Naive B cell (primary cell): Measurements from ENCODE around the gene APCDD1. TPM values are rescaled to one million over a fixed set of nuclear protein-coding genes. Genes with fewer than 3 reads are reported as not detected.
"Not testable (repeated sequence)": the region's sequence is repeated elsewhere in the genome, so short reads cannot be mapped to it uniquely, and the experiment has no call there.

Experiments used
- ATAC-seq, 2 donors: fragments of 150-1000 bp; cut with Tn5 transposase; 2 replicates each; pipeline ENCODE4 v1.10.0; 2021; ENCODE audit warnings: low read depth in 2 of 2, mild to moderate bottlenecking in 2 of 2, moderate library complexity in 2 of 2
- DNase-seq: peaks from one replicate; pipeline ENCODE4 v3.0.0; 2022
- H3K27ac Mint-ChIP-seq, 6 donors: one replicate each; pipeline ENCODE4 v1.8.0; 2020 to 2022; ENCODE audit warnings: mild to moderate bottlenecking in 6 of 6, mixed read lengths in 6 of 6, moderate library complexity in 5 of 6, inconsistent platforms in 2 of 6
- H3K27me3 Mint-ChIP-seq, 3 donors: one replicate each; pipeline ENCODE4 v1.8.0; 2021 to 2022; ENCODE audit warnings: mixed read lengths in 3 of 3, mild to moderate bottlenecking in 1 of 3
- H3K36me3 Mint-ChIP-seq, 2 donors: one replicate each; pipeline ENCODE4 v1.8.0; 2020 to 2022; ENCODE audit warnings: mixed read lengths in 2 of 2, inconsistent platforms in 1 of 2, mild to moderate bottlenecking in 1 of 2
- H3K4me1 Mint-ChIP-seq, 3 donors: one replicate each; pipeline ENCODE4 v1.8.0; 2020 to 2022; ENCODE audit warnings: mixed read lengths in 3 of 3, inconsistent platforms in 1 of 3, mild to moderate bottlenecking in 1 of 3, moderate library complexity in 1 of 3
- H3K4me3 Mint-ChIP-seq, 8 donors: one replicate each; pipeline ENCODE4 v1.8.0; 2020 to 2022; ENCODE audit warnings: mild to moderate bottlenecking in 8 of 8, mixed read lengths in 8 of 8, moderate library complexity in 8 of 8, inconsistent platforms in 2 of 8
- H3K9me3 Mint-ChIP-seq, 7 donors: one replicate each; pipeline ENCODE4 v1.8.0; 2020 to 2022; ENCODE audit warnings: mixed read lengths in 7 of 7, mild to moderate bottlenecking in 5 of 7, inconsistent platforms in 2 of 7, moderate library complexity in 1 of 7
- polyA plus RNA-seq, 6 donors: library from polyadenylated mRNA; unstranded; fragments of 300-500 nt; fragmentation: Illumina TruSeq; gene quantifications; one replicate each; pipeline ENCODE4 v1.2.3, GENCODE V29; 2021; ENCODE audit warnings: low read depth in 6 of 6

APCDD1 gene
- polyA plus RNA-seq, 6 donors from 2014 or later: 0.44 to 6.3 (median 2.2) TPM

DNA sequence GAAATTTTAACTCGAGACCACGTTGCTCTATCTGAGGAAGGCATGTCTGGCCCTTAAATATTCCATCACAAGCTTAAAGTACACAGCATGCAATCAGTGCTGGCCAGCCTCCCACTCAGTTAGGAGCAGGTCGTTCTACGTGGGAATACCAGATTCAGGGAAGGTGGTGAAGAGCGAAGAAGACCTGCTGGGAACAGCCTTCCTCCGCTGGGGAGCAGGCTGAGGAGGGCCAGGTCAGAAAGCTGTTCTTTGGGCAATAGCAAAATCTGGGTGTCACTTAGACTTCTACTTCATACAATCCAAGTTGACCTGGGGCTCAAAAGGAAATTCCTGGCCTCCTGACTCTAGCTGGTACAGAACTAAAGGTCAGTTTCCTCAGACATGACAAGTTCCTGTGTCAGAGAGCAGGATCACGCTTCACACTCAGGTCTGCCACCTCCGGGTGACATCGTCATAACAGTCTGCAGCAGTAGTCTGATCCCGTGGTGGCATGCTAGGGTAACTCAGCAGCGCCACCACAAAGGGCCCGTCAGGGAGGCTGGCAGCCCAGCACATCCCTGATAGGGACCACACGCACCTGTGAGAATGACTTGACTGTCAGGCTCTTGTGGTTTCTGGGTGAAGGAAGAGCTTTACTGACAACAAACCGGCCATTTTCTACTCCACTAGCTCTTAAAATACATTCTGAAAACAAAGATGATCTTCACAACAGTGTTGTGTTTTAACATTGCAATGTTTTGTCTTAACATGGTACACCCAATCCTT, 36.1 kb downstream of the APCDD1 start:
- H3K36me3 Mint-ChIP-seq: no peaks in the 10 kb centered on the region
- DNase-seq: peak; percentile 82
- peaks cover 11 to 34% (median 27%) of the 10 kb centered on the region in 3 donors for H3K4me1 Mint-ChIP-seq
- no peaks in the 10 kb centered on the region for H3K9me3 Mint-ChIP-seq
- peak overlapping the region; percentile 77 to 96 (median 93) for H3K27ac Mint-ChIP-seq
- no peaks in the 10 kb centered on the region for H3K27me3 Mint-ChIP-seq
- H3K4me3 Mint-ChIP-seq: peak overlapping the region in 1 of 8 donors; percentile 22
- ATAC-seq: peak; percentile 99 to 100

DNA sequence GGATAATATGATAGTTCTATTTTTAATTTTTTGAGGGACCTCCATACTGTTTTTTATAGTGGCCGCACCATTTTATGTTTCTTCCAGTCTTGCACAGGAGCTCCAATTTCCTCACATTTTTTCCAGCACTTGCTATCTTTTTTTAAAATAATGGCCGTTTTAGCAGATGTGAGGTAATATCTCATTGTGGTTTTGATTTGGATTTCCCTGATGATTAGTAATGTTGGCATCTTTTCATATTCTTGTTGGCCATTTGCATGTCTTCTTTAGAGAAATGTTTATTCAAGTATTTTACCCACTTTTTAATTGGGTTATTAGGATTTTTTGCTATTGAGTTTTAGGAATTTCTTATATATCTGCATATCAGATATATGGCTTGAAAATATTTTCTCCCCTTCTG, 41.5 kb downstream of the APCDD1 start:
- H3K27ac Mint-ChIP-seq: no peak overlapping the region
- H3K9me3 Mint-ChIP-seq: peaks cover 0 to 3% (median 2%) of the 10 kb centered on the region in 7 donors
- H3K36me3 Mint-ChIP-seq: no peaks in the 10 kb centered on the region
- H3K4me3 Mint-ChIP-seq: no peak overlapping the region
- H3K27me3 Mint-ChIP-seq: no peaks in the 10 kb centered on the region
- H3K4me1 Mint-ChIP-seq: peaks cover 2 to 8% (median 4%) of the 10 kb centered on the region in 3 donors
- DNase-seq: no peak
- no peak for ATAC-seq

DNA sequence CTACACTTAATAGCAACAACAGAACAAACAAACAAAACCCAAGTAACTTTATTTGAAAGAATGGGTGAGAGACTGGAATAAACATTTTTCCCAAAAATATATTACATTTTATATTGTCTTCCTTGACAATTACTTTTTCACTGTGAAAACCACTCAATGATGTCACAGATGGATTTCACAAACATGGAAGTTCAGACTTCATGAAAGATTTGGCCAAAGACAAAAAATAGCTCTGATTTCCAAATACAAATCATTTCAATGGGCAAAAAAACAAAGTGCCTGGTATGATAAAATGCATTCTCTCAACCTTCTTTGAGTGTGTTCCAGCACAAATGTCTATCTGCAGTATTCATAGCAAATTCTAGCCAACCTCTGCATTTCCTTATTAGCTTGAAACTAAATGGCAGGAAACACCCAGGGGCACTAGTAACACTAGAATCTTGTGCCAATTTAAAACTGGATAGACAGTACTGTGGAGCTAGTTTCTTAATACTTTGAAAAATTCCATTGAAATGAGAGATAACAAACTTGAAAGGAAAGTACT, 42.8 kb downstream of the APCDD1 start:
- H3K4me1 Mint-ChIP-seq: peaks cover 0 to 6% (median 0%) of the 10 kb centered on the region in 3 donors
- no peak overlapping the region for H3K4me3 Mint-ChIP-seq
- peaks cover 0 to 6% (median 2%) of the 10 kb centered on the region in 7 donors for H3K9me3 Mint-ChIP-seq
- no peak overlapping the region for H3K27ac Mint-ChIP-seq
- ATAC-seq: no peak
- H3K36me3 Mint-ChIP-seq: no peaks in the 10 kb centered on the region
- H3K27me3 Mint-ChIP-seq: no peaks in the 10 kb centered on the region
- DNase-seq: no peak

DNA sequence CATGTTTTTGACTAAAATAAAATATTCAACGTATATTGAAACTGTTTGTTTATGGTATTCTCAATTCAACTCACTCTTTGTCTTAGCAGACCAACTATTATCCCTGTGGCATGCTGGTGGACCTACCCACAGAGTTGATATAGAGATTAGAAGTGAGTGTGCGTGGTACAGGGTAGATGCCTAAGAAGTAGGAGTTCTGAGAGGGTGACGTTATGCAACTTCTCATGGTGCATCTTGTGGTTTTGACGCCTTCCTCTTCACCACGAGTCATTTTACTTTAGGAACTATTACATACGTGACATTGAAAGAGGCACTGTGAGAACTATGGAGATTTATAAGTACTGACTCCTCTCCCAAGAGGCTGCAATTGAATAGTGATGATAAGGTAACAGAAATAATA, 44.8 kb downstream of the APCDD1 start:
- Mint-ChIP-seq H3K9me3 (peaks cover 0 to 6% (median 2%) of the 10 kb centered on the region in 7 donors), H3K36me3 (no peaks in the 10 kb centered on the region), H3K4me3 (no peak overlapping the region), H3K27me3 (peaks cover 0 to 3% (median 0%) of the 10 kb centered on the region in 3 donors), H3K4me1 (peaks cover 0 to 6% (median 0%) of the 10 kb centered on the region in 3 donors), H3K27ac (no peak overlapping the region)
- no peak for ATAC-seq
- no peak for DNase-seq

DNA sequence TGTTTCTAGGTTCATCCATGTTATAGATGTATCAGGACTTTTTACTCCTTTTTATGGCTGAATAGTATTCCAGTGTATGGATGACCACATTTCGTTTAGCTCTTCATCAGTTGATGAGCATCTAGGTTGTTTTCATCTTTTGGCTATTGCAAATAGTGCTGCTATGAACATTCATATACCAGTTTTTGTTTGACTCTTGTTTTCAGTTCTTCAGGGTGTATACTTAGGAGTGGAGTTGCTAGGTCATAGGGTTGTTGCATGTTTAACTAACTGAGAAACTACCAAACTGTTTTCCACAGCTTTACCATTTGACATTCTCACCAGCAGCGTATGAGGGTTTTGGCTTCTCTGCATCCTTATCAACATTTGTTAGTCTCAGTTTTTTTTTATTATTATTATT, 45.6 kb downstream of the APCDD1 start:
- H3K4me1 Mint-ChIP-seq: peaks cover 0 to 6% (median 0%) of the 10 kb centered on the region in 3 donors
- H3K27me3 Mint-ChIP-seq: peaks cover 0 to 3% (median 0%) of the 10 kb centered on the region in 3 donors
- ATAC-seq (no peak), DNase-seq (no peak)
- peaks cover 0 to 8% (median 6%) of the 10 kb centered on the region in 7 donors for H3K9me3 Mint-ChIP-seq
- peaks cover 0 to 4% of the 10 kb centered on the region in 2 donors for H3K36me3 Mint-ChIP-seq
- H3K4me3 Mint-ChIP-seq: no peak overlapping the region
- H3K27ac Mint-ChIP-seq: no peak overlapping the region

DNA sequence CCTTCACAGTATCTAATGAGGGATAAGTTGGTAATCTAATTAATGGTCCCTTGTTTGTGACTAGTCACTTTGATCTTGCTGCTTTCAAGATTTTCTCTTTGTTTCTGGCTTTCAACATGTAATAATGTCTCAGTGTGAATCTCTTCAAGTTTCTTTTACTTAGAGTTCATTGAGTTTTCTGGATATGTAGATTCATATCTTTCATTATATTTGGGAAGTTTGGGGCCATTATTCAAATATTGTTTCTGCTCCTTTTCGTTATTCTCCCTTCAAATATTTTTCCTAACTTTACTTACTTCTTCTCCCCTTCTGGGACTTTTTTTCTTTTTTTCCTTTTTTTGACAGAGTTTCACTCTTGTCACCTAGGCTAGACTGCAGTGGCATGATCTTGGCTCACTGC, 50.3 kb downstream of the APCDD1 start:
- Mint-ChIP-seq H3K4me3 (no peak overlapping the region), H3K27ac (peak overlapping the region in 1 of 6 donors; percentile 71), H3K4me1 (no peaks in the 10 kb centered on the region)

DNA sequence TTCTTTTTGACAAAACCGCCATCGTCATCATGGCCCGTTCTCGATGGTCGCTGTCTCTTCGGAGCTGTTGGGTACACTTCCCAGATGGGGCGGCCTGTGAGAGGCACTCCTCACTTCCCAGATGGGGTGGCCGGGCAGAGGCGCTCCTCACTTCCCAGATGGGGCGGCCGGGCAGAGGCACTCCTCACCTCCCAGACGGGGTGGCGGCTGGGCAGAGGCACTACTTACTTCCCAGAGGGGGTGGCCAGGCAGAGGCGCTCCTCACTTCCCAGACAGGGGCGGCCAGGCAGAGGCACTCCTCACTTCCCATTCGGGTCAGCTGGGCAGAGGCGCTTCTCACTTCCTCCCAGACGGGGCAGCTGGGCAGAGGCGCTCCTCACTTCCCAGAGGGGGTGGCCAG, 51.5 kb downstream of the APCDD1 start:
- not testable (repeated sequence) for H3K4me3 Mint-ChIP-seq

More for the DNA sequence above, 50.3 kb downstream of the APCDD1 start:
- no peak for DNase-seq
- Mint-ChIP-seq H3K9me3 (peaks cover 8 to 31% (median 21%) of the 10 kb centered on the region in 7 donors), H3K27me3 (peaks cover 0 to 3% (median 0%) of the 10 kb centered on the region in 3 donors), H3K36me3 (peaks cover 12 to 15% of the 10 kb centered on the region in 2 donors)
- no peak for ATAC-seq

DNA sequence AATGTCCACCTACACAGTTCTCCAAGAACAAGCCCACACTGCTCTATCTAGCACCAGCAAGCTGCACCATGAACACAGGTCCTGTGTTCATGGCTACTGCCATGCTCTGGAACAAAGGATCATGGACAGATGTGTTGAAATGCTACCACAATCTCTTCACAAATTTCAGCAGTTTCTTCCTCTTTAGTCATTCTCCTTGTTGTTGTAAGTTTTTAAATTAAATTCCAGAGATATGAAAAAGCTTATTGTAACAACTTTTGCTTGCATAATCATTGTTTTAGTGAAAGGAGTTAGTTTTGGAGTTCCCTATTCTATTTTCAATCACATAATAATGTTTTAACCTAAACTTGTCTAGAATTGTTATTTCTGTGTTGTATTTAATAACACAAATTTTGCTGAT, 54.2 kb downstream of the APCDD1 start:
- no peak for DNase-seq
- no peak for ATAC-seq
- peaks cover 12 to 15% of the 10 kb centered on the region in 2 donors for H3K36me3 Mint-ChIP-seq
- no peak overlapping the region for H3K4me3 Mint-ChIP-seq
- peaks cover 8 to 29% (median 20%) of the 10 kb centered on the region in 7 donors for H3K9me3 Mint-ChIP-seq
- peaks cover 5 to 14% (median 7%) of the 10 kb centered on the region in 3 donors for H3K27me3 Mint-ChIP-seq
- H3K4me1 Mint-ChIP-seq: no peaks in the 10 kb centered on the region
- H3K27ac Mint-ChIP-seq: no peak overlapping the region

More for the DNA sequence above, 51.5 kb downstream of the APCDD1 start:
- H3K4me1 Mint-ChIP-seq, DNase-seq, H3K27ac Mint-ChIP-seq, H3K27me3 Mint-ChIP-seq, ATAC-seq: not testable (repeated sequence)
- H3K9me3 Mint-ChIP-seq: peaks cover 8 to 29% (median 21%) of the 10 kb centered on the region in 7 donors
- H3K36me3 Mint-ChIP-seq: peaks cover 12 to 15% of the 10 kb centered on the region in 2 donors

DNA sequence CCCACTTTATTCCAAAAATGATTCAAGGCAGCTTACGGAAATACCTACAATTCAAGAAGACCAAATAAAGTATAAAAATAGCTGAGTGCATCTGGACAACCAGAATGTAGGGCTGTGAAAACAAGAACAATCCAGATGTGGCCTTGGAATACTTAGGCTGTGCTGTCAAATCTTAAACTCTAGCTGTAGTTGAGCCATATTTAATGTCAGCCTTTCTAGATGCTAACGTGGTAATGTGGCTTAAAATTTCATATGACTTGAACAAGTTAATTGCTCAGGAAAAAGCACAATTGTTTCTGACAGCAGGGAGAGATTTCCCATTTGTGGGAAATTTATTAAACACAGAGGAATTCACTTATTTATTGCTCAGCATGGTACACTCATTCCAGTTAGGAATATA, 56.8 kb downstream of the APCDD1 start:
- no peak overlapping the region for H3K4me3 Mint-ChIP-seq
- H3K27ac Mint-ChIP-seq: no peak overlapping the region
- no peak for DNase-seq
- peaks cover 5 to 21% (median 12%) of the 10 kb centered on the region in 3 donors for H3K27me3 Mint-ChIP-seq
- H3K4me1 Mint-ChIP-seq: no peaks in the 10 kb centered on the region
- H3K36me3 Mint-ChIP-seq: peaks cover 8 to 15% of the 10 kb centered on the region in 2 donors
- peaks cover 5 to 21% (median 18%) of the 10 kb centered on the region in 7 donors for H3K9me3 Mint-ChIP-seq
- no peak for ATAC-seq

DNA sequence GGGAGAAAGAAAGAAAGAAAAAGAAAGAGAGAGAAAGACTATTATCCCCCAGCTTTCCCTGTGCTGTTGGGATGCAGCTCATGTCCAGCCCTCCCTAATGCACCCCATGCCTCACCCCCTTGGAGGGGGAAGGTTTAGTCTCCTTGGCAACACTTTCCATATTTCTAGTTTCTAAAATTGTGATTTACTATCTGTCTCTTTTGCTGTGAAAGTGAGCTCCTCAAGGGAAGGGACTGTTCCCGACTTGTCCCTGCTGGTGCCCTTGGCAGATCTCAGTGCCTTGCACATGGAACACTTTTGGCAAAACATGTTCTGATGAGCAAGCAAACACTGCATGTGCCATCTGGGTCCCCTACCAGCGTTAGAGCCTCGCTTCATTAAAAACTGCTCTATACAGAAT, 59.6 kb downstream of the APCDD1 start:
- Mint-ChIP-seq H3K27me3 (peaks cover 5 to 29% (median 14%) of the 10 kb centered on the region in 3 donors), H3K9me3 (peaks cover 0 to 2% (median 0%) of the 10 kb centered on the region in 7 donors), H3K4me1 (no peaks in the 10 kb centered on the region), H3K27ac (peak overlapping the region in 1 of 6 donors; percentile 35), H3K4me3 (no peak overlapping the region), H3K36me3 (peaks cover 0 to 7% of the 10 kb centered on the region in 2 donors)
- ATAC-seq: no peak
- DNase-seq: no peak

DNA sequence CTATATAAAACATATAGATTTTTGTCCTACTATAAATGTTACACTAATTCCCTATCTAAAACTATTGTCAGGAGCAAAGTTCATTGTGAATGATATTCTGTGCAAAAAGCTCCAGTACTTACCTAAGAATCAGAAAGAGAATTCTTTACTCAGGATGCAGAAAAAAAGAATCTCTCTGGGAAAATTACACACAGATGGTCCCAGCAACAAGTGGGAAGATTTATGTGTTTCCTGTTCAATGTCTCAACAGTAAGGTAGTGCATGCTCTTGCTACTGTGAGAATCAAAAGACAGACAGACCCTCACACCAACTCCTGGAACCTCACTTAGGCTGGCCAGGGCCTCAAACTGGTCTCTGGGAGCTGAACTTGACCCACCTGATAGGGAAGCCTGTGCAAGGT, 60.2 kb downstream of the APCDD1 start:
- H3K27me3 Mint-ChIP-seq: peaks cover 5 to 34% (median 19%) of the 10 kb centered on the region in 3 donors
- no peak overlapping the region for H3K4me3 Mint-ChIP-seq
- H3K9me3 Mint-ChIP-seq: peaks cover 0 to 2% (median 0%) of the 10 kb centered on the region in 7 donors
- DNase-seq: no peak
- H3K27ac Mint-ChIP-seq: no peak overlapping the region
- H3K36me3 Mint-ChIP-seq: peaks cover 0 to 7% of the 10 kb centered on the region in 2 donors
- no peaks in the 10 kb centered on the region for H3K4me1 Mint-ChIP-seq
- no peak for ATAC-seq

DNA sequence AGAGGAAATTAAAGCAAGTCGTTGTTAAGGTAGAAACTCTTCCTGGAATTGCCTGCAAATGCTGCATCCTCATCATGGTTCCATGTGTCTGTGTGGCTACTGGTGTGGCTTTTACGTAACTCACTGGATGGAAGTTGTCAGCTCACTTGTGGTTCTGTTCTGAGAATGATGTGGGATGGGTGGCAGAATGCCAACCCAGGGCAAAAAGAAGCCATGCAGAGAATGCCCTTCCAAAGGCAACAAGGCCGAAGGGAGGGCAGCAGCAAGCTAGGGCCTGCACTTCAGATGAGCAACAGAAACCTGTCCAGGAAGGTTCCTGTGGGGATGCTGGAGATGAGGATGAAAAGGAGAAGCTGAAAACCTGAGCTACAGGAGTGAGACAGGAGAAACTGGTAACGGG, 61.0 kb downstream of the APCDD1 start:
- peaks cover 5 to 34% (median 19%) of the 10 kb centered on the region in 3 donors for H3K27me3 Mint-ChIP-seq
- ATAC-seq (no peak), DNase-seq (no peak)
- peaks cover 0 to 7% (median 0%) of the 10 kb centered on the region in 3 donors for H3K4me1 Mint-ChIP-seq
- H3K27ac Mint-ChIP-seq: no peak overlapping the region
- peaks cover 0 to 7% of the 10 kb centered on the region in 2 donors for H3K36me3 Mint-ChIP-seq
- no peaks in the 10 kb centered on the region for H3K9me3 Mint-ChIP-seq
- no peak overlapping the region for H3K4me3 Mint-ChIP-seq

DNA sequence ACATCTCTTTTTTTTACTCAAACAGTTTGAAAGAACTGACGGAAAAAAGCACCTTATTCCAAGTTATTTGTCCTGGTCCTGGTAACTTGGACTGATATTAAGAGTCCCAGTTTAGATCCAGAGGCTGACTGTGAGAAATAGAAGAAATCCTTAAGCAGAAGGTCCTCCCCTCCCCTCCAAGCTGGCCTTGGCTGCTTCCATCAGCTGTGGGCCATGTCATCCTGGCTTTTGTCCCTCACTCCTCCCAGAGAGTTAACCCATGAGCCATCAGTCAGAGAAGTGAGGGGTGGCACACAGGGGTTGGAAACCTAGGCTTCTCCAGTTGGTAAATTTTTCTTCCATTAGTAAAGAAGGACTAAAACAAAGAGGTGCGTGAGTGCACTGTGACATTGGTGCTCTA, 61.6 kb downstream of the APCDD1 start:
- Mint-ChIP-seq H3K36me3 (peaks cover 0 to 7% of the 10 kb centered on the region in 2 donors), H3K4me1 (peaks cover 0 to 7% (median 0%) of the 10 kb centered on the region in 3 donors), H3K27me3 (peaks cover 5 to 34% (median 19%) of the 10 kb centered on the region in 3 donors), H3K27ac (peak overlapping the region in 1 of 6 donors; percentile 16), H3K9me3 (no peaks in the 10 kb centered on the region), H3K4me3 (no peak overlapping the region)
- ATAC-seq: no peak
- no peak for DNase-seq
